Cerebellar cortex (tissue), 1 donor: ENCODE measurements around the gene FAM222A.

Experiments used
- DNase-seq: peaks from one replicate; pipeline ENCODE4 v3.0.0-alpha.2; 2015; ENCODE audit warnings: low spot score

The FAM222A gene

GRCh38 chr12:109725321-109726105, 11.9 kb downstream of the FAM222A start:
- DNase-seq = no peak

DNA sequence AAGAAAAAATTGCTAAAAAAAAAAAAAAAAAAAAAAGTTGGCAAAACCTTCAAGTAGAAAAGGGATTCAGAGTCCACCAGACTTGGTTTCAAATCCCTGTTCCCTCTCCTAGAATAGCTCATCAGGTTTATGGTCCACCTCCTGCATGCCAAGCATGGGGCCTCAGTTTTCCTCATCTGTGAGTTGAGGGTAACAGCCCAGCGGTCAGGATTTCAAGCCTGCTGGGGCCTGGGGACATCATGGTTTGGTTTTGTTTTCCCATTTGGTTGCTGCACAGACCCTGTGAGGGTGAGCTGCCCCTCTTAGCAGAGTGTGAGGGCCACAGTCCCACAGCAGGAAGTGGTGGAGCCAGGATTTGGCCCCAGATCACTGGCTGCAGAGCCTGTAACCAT, 12.5 kb downstream of the FAM222A start:
- no peak for DNase-seq

DNA sequence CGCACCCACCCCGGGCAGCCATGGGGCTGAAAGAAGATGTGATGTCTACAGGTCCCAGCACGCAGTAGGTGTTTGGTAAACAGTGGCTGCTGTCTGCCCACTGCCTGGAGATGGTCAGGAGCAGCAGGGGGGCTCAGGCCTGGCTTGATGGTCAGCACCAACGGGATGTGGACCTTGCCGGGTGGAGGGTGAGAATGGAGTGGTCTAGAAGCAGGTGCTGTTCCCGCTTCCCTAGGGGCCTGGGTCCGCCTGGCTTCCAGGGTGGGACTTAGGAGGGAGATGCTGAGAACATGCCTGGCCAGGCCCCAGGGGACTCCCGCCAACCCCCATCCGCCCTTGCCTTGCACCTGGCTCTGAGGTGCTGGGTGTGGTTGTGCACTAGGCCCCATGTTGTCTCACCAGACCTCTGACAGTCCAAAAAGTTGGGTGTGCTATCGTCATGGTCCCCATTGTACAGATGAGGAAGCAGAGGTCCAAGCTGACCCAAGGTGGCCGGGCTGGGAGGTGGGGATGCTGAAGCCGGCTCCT, 12.9 kb downstream of the FAM222A start:
- no peak for DNase-seq

GRCh38 chr12:109727039-109727723, 13.6 kb downstream of the FAM222A start:
- DNase-seq = no peak

- no peak for DNase-seq
These were observed 14.4 kb downstream of the FAM222A start for GRCh38 chr12:109727746-109728726.

DNA sequence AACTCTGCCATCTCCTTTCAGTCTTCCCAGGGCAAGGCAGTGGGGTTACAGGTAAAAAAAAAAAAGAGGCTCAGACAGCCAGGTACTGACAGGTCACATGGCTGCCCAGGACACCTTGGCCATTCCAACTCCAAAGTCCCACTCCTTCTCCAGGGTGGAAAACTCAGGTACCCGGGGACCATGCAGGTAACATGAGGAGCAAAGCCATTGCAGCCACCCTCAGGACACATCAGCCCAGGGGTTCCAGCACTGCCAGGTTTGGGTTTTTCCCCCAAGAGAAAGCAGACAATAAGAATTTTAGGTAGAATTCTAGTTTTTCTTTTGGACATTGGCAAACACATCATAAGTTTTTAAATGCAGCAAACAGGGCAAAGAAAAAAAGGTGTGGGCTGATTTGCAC, 15.3 kb downstream of the FAM222A start:
- no peak for DNase-seq

DNA sequence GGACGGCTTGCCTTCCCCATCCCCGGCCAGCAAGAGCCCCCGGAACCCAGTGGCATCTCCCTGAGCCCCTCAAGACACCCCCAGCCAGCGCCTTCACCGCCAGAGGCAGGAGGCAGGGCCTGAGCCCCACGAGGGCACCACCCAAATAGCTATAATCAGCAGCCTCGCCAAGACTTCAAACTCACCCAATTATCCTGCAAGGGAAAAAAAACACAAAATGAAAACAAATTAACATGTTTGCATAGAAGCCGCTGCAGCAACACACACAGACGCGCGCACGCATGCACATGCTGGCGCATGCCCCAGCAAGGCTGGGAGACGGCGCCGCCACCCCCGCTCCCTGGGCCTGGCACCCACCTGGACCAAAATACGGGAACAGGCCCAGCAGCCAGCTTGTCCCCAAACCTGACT, 15.8 kb downstream of the FAM222A start:
- DNase-seq = no peak

- DNase-seq = no peak
These were observed 16.2 kb downstream of the FAM222A start for GRCh38 chr12:109729801-109730200.

DNA sequence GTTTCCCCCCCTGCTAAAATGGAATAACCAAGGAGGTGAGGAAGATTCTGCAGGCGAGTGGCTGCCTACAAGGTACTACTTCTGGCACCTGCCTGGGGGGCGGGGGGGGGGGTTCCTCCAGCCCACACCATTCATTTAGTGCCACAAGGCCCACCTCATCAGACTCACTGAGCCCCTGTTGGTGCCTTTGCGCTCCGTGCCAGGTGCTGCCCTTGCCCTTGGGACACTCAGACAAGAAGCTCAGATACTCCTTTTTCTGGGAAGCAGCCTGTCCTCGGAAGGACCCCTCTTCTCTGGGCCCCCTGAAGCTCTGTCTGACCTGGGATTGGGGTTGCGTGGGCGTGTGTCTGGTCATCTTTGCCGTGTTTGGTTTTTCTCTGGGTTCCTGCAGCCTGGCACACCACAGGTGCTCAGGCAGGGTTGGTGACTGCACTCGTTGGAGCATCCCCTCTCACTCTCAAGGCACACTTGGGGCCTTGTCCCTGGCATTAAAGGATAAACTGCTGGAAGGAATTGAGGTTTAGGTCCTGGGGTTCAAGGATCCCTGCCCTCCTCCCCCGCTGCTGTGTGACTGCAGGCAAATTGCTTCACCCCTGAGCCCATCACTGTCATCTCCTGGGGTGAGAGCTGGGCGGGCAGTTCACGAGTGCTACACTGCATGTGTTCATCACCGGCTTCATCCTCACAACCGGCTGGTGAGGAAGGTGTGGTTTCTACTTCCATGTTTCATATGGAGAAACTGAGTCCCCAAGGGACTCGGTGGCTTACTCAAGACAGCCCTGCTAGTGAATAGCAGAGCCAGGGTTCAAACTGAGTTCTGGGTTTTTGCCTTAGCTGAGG, 16.9 kb downstream of the FAM222A start:
- DNase-seq = no peak

DNA sequence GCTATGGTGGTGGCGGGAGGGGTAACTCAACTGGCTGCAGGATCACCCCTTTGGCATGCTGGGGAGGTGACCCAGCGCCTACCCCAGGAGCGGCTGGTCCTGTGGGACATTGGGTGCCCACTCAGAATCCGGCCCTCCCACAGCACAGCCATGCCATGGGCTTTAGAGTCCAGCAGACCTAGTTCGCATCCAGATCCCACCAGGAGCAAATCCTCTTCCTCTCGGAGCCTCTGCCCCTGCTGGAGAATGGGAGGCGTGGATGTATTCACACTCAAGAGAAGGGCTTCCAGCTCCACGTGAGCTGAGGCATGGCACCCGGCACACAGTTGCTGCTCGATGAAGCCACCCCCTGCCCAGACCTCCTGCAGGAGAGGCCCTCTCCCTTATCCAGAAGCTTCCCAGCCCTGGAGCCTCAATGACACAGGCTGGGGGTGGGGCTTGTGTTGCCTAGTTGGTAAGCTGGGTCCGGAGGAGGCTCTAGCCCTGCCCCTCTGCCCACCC, 17.7 kb downstream of the FAM222A start:
- no peak for DNase-seq

- no peak for DNase-seq
These were observed 18.2 kb downstream of the FAM222A start for GRCh38 chr12:109731806-109732205.

DNA sequence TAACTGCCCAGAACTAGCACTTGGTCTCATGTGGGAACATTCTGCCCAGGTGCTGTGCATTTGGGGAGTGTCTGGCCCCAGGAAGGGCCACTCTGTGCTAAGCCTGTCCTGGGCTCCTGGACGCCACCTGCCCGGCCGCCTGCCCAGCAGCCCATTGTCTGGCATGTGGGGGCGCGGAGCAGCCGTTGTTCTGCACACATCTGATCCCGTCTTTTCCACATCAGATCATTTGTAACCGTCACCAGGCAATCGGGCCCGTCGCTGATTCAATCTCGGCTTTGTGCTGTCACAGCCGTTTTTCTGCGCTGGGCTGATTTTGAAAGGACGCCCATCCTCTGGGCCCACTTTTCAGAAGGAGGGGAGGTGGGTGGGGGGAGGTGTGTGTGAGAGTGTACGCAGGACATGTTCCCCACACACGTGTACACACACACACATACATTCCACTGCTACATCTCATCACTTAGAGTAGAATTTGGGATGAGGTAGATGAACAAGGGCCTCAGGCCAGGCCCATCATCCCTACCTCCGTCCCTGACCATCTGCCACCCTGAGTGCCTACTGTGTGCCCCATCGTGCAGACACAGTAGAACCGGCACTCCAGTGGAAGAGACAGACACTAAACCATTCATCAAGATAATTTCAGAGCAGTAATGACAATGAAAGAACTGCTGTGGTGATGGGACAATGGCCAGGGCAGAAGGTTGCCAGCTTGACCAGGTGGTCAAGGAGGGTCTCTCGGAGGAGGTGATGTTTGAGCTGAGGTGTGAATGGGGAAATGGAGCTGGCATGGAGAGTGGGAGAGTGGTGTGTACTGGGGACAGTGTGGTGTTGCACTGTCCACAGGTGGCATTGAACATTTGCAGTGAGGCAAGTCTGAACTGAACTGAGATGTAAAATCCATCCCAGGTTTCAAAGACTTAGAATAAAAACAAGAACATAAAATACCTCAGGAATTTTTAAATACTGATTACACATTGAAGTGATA, 19.0 kb downstream of the FAM222A start:
- no peak for DNase-seq

DNA sequence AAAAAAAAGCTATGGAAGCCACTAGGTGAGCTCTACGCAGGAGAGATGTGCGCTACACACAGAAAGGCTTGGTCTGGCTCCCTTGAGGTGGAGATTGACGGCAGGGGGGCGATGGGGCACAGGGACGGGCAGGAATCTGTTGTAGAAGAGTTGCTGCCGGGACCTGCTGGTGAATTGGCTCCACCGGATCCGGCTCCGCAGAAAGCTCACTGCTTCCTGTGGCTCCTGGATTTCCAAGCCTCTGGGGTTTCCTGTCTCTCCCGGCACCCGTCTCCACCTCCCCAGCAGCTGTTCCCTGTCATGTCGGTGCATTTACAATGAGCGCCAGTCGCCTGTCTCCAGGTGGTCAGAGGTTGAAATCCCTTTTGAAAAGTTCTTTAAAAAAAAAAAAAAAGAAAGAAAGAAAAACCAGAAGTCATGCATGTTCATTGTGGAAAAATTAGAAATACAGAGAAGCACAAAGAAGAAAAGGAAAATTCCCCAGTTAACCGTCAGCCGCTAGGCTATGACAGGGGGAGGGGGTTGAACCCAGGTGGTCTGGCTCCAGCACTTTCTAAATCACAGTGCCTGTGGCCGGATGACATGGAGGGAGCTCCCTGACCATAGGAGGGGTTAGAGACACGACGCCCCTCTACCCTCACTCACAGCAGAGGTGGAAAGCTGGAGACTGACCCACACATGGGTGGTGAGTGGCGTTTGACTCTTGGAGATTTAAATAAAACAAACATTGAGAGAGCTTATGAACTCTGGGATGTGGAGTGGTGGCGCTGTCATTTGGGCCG, 20.8 kb downstream of the FAM222A start:
- DNase-seq = no peak

DNA sequence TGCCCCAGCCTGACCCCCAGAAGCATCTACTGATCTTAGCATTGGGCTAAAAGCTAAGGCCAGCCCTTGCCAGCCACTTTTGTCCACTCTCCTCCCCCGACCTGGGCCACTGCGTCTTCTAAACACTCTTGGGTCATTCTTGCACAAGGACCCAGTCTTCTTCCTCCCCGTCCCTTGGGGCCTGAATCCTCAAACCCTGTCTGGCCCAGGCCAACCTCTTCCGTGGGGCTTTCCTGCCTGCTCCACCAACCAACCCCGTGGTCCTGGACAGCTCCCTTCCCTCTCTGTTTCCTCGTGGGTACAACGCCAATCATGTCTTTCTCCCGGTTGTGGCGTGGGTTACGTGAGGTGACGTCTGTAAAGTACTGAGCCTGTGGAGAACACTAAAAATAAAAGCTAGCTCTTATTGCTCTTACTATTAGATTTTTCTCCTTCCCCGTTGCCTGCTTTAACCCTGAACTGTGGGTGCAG, 21.5 kb downstream of the FAM222A start:
- no peak for DNase-seq

- no peak for DNase-seq
These were observed 22.4 kb downstream of the FAM222A start for GRCh38 chr12:109735825-109736551.

DNA sequence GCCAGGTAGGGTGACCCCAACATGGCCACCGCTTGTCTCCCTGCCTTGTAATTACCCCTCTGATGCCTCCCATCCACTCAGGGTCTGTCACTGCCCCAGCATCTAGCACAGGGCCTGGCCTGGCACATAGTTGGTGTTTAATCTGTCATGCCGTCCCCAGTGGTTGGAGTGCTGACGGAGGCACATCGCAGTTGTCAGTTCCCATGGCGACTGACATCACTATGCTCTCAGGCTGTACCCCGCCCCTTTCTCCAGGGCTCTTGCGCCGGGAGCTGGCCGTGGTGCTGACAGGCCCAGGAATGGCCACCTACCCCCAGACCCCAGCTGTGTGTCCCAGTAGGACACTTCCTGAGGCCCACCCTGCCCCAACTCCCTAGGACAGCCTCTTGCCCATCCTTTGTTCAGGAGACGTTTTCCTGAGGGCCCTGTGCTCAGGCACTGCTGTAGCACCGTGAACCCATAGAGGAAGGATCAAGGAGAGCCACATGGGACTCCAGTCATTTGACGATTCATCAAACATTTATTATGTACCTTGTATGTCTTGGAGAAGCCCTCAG, 23.0 kb downstream of the FAM222A start:
- DNase-seq = no peak

DNA sequence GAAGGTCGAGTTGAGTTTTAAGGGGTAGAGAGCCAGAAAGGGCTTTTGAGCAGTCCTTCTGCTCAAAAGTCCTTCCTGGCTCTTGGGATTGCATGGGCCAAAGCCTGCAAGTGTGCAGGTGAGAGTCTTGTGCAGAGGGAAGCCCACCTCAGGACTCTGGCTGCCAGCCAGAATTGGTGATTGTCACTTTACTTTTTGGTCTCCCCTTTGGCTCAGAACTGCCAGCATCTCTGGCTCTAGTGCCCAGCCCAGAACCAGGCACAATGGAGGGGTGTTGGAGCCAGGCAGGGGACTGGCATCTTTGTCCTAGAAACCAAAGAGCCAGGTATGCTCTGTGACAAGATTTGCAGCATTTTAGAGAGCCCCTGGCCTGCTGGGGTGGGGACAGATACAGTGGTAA, 23.5 kb downstream of the FAM222A start:
- no peak for DNase-seq

DNA sequence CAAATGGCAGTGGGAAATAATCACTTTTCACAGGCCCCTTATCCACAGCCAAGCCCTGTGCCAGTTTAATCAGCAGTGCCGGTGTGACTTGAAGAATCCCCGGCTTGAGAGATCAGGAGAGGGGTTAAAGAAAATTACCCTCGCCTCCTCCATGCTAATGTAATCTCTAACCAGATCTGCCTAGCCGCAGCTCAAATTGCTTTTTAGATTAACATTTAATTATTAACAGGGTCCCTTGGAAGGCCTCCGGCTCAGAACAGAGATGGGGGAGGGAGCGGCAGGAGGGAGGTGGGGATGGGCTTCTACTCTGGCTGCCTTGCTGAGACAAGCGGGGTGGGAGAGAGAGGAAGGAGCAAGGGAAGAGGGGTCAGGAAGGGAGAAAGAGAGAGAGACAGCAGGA, 24.0 kb downstream of the FAM222A start:
- no peak for DNase-seq
